SIG-M5 treated with dmso at 0.1 percent for 504 hours (cell line): Measurements from ENCODE around the gene CPZ.

Experiments
- DNase-seq: peaks from one replicate; lab custom pipeline; 2025; ENCODE audit not compliant: unreplicated experiment; lab: John Stamatoyannopoulos, UW

The CPZ gene

DNA sequence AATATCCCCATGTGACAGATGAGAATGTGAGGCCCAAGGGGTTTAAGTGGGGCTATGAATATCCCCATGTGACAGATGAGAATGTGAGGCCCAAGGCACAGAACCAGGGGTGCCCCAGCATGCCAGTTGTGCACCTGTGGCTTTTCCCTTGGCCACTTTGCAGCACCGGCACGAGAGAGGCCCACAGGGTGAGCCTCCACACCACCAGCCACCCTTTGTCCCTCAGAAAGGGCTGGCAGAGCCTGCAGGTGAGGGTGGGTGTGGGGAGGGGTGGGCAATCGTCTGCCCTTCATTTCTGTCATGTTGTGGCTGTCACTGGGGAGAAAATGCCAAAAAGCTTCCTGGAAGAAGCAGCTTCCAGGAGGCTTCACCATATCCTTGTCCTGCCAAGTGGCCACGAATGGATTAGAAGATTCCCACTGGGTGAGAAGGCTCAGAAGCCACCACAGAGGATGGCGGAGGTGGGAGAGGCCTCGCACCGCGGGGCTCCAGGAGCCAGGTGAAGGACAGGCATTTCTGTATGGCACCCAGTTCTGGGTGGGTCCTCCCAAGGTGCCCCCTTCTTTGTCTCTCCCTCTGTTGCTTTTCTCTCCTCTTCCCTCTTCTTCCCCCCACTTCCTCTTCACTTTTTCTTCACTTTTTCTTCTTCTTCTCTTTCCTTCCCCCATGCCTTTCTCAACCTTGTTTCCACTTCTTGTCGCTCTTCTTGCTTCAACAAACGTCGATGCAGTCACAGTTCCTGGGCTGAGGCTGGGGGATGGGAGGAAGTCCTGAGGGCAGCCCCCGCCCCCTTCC, 12.8 kb upstream of the CPZ start:
- DNase-seq = no peak

DNA sequence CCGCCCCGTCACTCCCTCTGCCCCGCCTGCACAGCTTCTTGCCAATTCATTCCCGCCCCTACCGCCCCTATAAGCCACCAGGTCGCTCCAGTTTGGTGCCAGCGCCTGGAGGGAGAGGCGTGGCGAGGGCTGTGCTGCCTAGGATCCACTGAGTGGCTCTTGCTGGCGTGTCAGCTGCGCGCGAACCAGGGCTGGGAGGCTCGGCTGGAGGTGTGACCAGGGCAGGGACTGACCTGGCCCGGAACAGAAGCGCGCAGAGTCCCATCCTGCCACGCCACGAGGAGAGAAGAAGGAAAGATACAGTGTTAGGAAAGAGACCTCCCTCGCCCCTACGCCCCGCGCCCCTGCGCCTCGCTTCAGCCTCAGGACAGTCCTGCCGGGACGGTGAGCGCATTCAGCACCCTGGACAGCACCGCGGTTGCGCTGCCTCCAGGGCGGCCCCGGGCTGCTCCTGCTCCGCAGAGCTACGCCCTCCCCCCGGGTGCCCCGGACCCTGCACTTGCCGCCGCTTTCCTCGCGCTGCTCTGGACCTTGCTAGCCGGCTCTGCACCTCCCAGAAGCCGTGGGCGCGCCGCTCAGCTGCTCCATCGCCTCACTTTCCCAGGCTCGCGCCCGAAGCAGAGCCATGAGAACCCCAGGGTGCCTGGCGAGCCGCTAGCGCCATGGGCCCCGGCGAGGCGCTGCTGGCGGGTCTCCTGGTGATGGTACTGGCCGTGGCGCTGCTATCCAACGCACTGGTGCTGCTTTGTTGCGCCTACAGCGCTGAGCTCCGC, 12.1 kb upstream of the CPZ start, which contains the start of gene GPR78:
TSS of gene GPR78 (plus strand) at position 72 of the 773 bp plus-strand sequence. CDS start at position 663, 591 bp downstream.
- DNase-seq = peak; percentile 29

DNA sequence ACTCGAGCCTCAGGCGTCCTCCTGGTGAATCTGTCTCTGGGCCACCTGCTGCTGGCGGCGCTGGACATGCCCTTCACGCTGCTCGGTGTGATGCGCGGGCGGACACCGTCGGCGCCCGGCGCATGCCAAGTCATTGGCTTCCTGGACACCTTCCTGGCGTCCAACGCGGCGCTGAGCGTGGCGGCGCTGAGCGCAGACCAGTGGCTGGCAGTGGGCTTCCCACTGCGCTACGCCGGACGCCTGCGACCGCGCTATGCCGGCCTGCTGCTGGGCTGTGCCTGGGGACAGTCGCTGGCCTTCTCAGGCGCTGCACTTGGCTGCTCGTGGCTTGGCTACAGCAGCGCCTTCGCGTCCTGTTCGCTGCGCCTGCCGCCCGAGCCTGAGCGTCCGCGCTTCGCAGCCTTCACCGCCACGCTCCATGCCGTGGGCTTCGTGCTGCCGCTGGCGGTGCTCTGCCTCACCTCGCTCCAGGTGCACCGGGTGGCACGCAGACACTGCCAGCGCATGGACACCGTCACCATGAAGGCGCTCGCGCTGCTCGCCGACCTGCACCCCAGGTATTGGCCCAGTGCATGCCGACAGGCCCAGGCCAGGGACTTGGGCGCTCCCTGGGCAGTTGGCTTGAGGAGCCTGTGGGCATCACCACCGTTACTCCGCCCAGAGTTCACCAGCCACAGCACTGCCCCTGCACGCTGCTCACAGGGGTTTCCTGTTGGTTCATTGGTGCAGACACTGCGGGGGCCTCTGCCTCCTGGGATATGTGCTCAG, 11.3 kb upstream of the CPZ start:
- DNase-seq = no peak

DNA sequence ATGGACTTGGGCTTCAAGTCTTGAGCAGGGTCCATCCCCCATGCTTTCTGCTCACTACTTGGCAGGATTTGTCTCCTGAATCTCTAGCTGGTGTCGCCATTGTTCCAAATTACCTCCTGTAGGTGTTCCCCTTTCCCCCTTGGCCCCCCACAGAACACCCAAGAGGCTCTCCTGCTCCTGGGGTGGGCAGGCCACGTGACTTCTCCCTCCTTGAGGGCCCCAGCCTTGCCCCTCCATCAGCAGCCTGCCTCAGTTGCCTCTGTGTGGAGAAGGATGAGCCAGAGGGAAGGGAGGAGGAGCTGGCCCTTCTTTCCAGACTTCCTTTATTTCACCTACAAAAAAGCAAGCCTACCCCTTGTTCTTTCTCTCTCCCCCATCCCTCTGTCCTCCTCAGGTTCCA, 10.5 kb upstream of the CPZ start:
- no peak for DNase-seq

DNA sequence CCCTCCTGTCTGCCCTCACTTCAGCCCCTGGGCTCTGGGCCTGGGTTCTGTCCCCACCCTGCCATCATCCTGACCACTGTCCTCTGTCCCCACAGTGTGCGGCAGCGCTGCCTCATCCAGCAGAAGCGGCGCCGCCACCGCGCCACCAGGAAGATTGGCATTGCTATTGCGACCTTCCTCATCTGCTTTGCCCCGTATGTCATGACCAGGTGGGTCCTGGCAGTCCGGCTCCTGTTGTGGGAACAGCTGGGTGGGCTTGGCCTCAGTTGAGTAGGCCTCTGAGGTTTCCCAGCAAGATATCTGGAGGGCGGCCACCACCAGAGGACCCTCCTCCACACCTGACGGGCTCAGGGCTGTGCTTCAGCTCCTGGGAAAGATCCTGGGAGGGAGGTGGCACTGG, 10.1 kb upstream of the CPZ start:
- no peak for DNase-seq

DNA sequence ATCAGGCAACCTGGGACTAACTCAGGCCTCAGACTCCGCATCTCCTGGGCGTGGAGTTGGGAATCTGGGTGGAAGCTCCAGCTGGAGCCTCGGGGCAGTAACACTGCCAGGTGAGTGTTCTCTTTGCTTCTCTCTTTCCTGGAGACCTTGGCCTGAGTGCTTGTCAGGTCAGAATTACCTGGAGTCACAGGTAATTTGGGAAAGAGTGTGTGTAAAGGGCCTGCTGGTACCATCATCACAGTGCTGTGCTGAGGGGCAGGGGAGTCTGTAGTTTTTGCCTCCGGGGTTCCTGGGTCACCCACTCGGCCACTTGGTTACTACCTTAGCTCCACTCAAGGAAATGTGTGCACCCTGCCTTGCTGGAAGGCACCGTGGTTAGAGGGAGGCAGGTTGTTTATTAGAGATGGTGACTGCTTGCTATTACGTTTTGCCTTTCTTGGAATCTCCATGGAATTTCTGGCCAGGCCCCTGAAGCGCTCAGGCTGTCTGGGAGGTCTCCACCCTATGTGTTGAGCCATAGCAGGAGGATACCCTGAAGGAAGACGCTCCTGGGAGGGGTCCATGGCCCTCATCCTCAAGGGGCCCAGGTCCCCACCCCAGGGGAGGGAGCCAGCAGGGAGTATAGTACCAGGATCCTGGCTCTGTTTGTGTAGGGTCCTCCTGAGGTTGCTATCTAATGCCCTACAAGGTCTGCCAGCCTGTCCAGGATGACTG, 9.5 kb upstream of the CPZ start:
- DNase-seq = no peak

DNA sequence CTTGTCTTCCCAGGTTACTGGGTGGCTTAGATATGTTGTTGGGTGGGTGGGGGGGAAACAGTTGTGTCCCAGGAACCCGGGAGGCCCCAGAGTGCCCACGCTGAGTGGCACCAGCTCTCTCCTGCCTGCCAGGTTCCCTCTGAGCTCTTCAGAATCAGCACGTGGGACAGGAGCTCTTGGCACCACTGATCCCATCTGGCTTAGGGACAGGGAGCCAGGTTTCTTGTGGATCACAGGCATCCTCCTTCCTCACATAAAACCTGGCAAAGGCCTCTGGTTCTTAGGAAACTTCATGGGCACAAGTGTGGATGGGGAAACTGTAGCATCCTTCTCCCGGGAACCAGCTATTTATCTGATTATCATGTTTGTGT, 8.9 kb upstream of the CPZ start:
- DNase-seq = no peak

DNA sequence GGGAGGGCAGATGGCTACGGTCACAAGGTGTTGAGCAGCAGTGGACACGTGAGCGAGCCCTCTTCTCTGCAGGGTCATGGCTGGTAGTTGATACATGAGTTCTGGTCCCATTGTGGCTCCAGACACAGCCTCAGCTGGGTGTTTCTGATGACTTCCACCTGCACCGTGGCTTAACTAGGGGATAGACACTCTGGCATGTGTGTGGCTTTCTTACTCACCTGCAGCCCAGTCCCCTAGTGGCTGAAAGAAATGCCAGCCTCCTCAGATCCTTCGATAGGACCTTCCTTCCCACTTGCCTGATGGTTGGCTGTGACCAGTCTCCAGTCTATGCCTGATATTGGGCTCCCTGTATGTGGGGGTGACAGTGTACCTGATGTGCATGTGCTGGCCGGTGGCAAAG, 7.4 kb upstream of the CPZ start:
- no peak for DNase-seq

DNA sequence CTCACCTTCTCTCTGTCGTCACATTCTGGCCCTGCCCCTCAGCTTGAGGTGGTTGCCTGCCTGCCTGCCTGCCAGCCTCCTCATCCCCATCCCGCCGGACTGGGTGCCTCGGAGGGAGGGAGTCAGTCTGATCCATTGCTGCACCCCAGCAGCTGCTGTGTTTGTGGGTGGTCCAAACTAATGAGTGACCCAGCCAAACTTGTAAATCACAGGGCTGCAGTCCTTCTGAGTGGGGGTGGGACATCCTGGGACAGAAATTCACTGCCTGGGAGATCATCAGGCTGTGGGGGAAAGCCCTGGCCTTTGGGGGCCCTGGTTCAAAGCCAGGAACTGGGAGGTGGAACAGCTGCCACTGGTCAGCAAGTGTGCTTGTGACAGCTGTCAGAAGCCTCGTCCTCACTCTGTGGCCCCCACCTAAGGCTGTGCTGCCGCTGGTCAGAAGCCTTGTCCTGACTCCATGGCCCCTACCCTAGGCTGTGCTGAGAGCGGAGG, 6.8 kb upstream of the CPZ start:
- DNase-seq = no peak

DNA sequence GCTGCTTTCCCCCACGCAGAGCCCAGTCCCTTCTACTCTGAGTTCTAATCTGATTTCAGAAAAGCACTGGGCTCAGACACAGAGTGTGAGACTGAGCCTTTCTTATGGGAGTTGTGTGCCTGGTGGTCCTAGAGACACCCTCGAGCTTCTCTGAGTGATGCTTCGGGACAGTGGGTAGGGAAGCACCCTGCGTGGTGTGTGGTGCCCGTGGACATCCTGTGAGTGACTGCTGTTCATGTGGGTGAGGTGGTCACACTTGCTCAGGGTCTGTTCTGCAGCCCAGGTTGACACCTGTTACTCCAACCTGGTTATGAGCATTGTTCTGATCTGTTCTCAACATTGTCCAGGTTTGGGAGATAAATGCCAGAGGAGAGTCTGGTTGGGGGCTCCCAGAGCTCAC, 6.3 kb upstream of the CPZ start:
- no peak for DNase-seq

DNA sequence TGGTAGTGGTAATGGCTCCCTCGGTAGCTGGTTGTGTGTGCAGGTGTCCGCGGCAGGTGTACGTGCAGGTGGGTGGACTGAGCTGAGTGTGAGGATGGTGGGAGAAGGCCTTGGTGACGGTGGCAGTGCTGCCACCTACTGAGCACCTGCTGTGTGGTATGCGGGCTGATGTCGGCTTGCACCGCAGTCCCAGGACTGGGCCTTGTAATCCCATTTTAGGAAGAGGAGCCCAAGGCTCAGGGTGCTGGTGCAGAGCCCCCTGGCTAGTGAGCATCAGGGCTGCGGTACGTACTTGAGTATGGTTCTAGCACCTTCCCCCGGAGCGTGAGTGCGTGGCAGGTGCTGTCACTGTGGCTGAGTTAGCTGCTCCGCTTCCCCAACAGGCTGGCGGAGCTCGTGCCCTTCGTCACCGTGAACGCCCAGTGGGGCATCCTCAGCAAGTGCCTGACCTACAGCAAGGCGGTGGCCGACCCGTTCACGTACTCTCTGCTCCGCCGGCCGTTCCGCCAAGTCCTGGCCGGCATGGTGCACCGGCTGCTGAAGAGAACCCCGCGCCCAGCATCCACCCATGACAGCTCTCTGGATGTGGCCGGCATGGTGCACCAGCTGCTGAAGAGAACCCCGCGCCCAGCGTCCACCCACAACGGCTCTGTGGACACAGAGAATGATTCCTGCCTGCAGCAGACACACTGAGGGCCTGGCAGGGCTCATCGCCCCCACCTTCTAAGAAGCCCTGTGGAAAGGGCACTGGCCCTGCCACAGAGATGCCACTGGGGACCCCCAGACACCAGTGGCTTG, 5.7 kb upstream of the CPZ start:
- DNase-seq = no peak

DNA sequence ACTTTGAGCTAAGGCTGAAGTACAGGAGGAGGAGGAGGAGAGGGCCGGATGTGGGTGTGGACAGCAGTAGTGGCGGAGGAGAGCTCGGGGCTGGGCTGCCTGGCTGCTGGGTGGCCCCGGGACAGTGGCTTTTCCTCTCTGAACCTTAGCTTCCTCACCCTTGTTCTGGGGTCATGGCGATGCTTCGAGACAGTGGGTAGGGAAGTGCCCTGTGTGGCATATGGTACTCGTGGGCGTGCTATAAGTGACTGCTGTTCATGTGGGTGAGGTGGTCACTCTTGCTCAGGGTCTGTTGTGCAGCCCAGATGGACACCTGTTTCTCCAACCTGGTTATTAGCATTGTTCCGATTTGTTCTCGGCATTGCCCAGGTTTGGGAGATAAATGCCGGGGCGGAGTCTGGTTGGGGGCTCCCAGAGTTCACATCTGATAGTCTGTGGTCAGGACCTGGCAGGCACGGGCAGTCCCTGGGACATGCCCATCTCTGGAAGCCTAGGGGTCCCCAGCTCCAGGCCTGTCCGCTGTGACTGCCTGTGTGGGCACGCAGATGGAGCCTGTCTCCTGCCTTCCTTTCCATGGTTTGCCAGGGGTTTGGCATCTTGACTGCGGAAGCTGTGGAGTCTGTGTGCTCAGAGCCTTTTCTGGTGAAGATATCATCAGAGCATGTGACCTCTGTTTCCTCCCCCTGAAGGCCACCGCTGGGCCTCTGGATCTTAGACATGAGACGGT, 4.9 kb upstream of the CPZ start:
- no peak for DNase-seq

DNA sequence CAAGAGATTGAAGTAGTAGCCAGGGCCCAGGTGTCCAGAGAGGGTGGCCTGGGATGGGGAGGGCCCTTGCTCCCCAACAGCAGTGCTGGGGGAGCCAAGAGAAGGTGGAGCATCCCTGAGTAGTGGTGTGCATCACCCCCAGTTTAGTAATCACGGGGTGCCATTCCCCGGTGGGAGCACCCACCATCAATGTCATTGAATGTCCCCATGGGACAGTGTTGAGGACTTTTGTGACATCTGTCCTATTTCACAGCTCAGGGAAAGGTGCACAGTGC, 4.4 kb upstream of the CPZ start:
- no peak for DNase-seq

DNA sequence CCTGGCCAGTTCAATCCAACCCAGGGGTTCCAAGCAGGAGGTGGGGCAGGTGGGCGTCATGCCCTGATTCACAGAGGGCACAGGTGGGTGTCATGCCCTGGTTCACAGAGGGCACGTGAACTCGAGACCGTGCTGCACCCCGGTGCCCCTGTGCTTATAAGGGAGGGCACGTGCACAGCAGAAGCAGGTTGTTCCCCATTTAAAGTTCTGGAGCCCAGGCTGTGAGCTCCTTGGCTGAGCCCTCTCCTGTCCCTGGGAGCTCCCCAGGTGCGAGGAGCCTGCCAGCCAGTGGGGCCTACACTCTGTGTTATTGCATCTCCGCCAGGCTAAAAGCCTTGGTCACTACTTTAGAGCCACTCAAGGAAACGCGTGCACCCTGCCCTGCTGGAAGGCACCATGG, 3.2 kb upstream of the CPZ start:
- no peak for DNase-seq

DNA sequence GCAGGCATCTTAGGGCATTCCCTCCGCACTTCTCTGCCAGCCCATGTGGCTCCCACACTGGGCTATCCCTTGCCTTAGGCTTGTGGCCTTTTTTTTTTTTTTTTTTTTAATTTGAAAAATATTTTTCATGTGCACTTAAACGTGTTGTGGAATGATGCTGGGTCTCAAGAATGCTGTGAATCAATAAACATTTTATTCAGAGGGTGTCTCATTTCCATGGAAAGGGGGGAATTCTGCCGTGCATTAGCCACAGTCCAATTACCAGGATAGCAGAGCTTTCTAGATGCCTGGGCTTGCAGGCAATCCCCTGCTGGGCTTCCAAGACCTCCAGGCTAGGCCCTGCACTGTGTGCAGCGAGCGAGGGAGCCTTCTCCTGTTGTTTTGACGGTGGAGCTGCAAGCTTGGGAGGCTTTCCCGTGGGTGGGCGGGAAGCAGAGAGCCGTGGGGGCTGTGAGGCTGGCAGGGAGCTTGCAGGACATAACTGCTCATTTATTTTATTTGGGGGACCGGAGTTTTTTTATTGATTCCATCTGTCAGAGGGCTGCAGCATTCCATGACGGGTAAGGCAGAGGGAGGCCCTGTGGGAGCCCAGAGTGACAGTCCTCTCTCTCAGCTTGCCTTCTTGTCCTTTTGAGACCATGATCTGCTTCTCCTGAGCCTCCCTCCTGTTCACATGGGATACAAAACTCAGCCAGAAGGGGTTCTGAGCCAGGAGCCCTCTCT, 2.6 kb upstream of the CPZ start:
- DNase-seq = no peak

DNA sequence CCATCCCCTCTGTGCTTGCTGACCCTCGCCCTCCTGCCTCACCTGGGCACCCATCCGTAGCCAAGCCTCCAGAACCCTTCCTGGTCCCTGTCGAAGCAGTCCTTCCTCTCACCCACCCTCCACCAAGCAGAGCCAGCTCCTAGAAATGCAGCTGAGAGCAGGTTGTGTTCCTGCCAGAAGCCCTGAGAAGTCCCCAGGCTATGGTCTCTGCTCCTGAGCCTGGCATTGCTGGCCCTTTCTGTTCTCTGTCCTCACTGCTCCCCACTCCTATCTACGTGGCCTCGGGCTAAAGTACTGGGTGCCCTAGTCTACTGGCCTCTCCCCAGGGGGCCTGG, 2.1 kb upstream of the CPZ start:
- no peak for DNase-seq

DNA sequence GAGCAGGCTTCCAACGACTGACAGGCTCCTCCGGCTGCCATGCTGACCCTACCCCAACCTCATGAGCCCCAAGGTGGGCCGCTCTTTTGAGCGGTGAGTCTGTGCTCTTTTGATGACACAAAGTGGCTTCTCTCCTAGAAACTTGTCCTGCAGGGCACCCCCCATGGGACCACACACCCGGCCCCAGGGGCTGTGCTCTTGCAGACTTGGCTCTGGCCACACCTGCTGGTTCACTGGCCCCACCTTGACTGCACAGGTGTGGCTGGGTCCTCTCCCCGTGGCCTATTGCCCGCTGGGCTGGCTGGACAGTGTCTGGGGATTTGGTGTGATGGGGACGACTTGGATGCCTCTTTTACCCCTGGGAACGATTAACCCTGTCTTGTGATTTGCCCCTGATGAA, 1.5 kb upstream of the CPZ start:
- DNase-seq = no peak

DNA sequence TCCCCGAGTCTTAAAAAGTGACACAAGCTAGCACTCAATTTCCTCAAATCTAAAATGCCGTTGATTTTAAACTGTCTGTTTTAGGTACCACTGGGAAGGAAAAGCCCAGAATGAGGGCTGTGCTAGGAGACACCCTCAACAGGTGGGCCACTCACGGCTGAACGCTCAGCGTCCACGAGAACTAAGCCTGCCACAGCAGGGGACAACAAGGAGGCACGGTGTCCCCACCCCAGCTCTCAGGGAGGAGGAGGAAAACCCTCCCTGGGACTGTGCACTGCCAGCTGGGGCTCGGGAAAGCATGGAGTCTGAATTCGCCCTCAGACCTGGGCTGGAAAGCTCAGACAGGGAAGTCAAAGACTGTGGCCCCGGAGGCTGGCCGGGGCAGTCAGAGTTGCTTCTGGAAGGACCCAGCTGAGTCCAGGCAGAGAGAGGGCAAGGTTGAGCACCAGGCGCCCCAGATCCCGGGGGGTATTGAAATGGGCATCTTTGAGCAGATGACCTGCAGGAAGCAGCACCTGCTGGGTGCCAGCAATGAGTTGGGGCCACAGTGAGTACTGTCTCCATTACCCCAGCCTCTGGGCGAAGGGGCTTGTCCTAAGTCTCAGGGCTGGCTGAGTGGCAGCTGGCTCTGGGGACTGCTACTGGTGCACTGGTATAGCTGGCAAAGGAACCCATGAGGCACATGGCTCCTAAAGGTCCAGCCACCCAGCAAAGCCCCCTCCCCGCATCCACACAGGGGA, 769 bp upstream of the CPZ start:
- DNase-seq = no peak
